Measurements from ENCODE around the gene BLMH.

DNA sequence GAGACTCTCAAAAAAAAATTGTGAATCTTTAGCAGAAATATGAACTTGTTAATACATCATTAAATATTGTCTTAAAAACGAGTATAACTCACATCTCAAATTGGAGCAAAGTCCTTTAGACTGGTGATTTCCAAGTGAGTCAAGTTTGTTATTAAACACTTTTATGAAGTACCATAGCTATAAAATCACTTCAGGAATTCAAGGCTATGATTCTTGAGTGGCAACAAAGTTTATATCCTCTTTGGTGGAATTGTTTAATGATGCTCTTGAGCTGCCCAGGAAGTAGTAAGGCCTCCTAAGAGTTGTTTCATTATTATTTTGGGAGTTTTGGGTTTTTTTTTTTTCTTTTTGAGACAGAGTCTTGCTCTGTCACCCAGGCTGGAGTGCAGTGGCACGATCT, 16.7 kb upstream of the BLMH start:
- TF ChIP-seq POLR2A (IDR thresholded peaks at IDR 0.05) (no peak), POLR2AphosphoS5 (IDR thresholded peaks at IDR 0.05) (no peak)
- TF ChIP-seq, protein P1, sequence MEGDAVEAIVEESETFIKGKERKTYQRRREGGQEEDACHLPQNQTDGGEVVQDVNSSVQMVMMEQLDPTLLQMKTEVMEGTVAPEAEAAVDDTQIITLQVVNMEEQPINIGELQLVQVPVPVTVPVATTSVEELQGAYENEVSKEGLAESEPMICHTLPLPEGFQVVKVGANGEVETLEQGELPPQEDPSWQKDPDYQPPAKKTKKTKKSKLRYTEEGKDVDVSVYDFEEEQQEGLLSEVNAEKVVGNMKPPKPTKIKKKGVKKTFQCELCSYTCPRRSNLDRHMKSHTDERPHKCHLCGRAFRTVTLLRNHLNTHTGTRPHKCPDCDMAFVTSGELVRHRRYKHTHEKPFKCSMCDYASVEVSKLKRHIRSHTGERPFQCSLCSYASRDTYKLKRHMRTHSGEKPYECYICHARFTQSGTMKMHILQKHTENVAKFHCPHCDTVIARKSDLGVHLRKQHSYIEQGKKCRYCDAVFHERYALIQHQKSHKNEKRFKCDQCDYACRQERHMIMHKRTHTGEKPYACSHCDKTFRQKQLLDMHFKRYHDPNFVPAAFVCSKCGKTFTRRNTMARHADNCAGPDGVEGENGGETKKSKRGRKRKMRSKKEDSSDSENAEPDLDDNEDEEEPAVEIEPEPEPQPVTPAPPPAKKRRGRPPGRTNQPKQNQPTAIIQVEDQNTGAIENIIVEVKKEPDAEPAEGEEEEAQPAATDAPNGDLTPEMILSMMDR (IDR thresholded peaks at IDR 0.05): no peak
